AG04450 (cell line): ENCODE results near the gene RAI1. TPM values are rescaled to one million over a fixed set of nuclear protein-coding genes. Genes with fewer than 3 reads are reported as not detected.

Experiments
- CTCF ChIA-PET: fragments of 300-600, 350-600 bp; formaldehyde crosslinking; extraction: SDS; loops from one replicate; lab custom pipeline; 2022; ENCODE audit warnings: antibody characterized with exemption, inconsistent platforms; lab: Charles Lee
- POLR2A ChIA-PET: fragments of 350-600 bp; formaldehyde crosslinking; extraction: SDS; loops from one replicate; lab custom pipeline; 2021; ENCODE audit warnings: antibody characterized with exemption, inconsistent platforms; lab: Yijun Ruan, JAX
- DNase-seq: peaks from one replicate; pipeline ENCODE4 v3.0.0-alpha.2; 2011; ENCODE audit warnings: low read depth, low spot score
- H3K27ac ChIP-seq: one replicate; pipeline ENCODE4 v1.5.1; 2012; ENCODE audit warnings: low read depth, low read length, control low read depth
- H3K27me3 ChIP-seq: one replicate; pipeline ENCODE4 v1.6.0; 2012; ENCODE audit warnings: low read length; ENCODE audit not compliant: control insufficient read depth, insufficient read depth
- H3K4me3 ChIP-seq: 2 replicates; pipeline ENCODE4 v1.5.1; 2011; ENCODE audit warnings: mild to moderate bottlenecking, low read depth, low read length, control low read depth
- H3K9me3 ChIP-seq: 2 replicates; pipeline ENCODE4 v1.5.1; 2012; ENCODE audit warnings: low read length; ENCODE audit not compliant: control insufficient read depth, insufficient read depth
- CTCF ChIP-seq: IDR thresholded peaks from 2 replicates; pipeline ENCODE4 v1.5.1; 2011; ENCODE audit warnings: low read depth, low read length, control low read depth, inconsistent platforms
- polyA plus RNA-seq: library from polyadenylated mRNA; depleted of rRNA; stranded (reverse); fragments of >200 nt; gene quantifications from 2 replicates; pipeline ENCODE4 v1.2.3, GENCODE V29; 2011

RAI1 gene
- polyA plus RNA-seq, 1 experiment: 2.1 TPM

- no peak for DNase-seq
- POLR2A ChIA-PET: interaction anchor here (0.6 kb wide), 1 partner anchor 112 kb away, joined by 5 read pairs; no protein-coding TSS in a partner anchor
- no peak overlapping the region for H3K27ac ChIP-seq
- H3K9me3 ChIP-seq: no peaks in the 10 kb centered on the region
- no peaks in the 10 kb centered on the region for H3K27me3 ChIP-seq
- CTCF ChIA-PET: interaction anchor here (0.5 to 1.9 kb wide), 20 partner anchors 8 to 246 kb away, joined by 3 to 17 read pairs (median 4); no protein-coding TSS in a partner anchor
- no peak for TF ChIP-seq CTCF
- H3K4me3 ChIP-seq: peak overlapping the region; percentile 34
These were observed 626 bp upstream of the RAI1 start for GRCh38 chr17:17680477-17681186.

- POLR2A ChIA-PET: interaction anchor here (0.6 to 1.2 kb wide), 6 partner anchors 9 to 349 kb away, joined by 3 to 8 read pairs (median 6); partner anchors contain the start of gene RASD1
- DNase-seq: no peak
- CTCF ChIA-PET: interaction anchor here (0.8 to 1.1 kb wide), 2 partner anchors 115 to 351 kb away, joined by 3 to 7 read pairs; no protein-coding TSS in a partner anchor
These were observed 560 bp downstream of the RAI1 start for GRCh38 chr17:17681744-17682292.

GRCh38 chr17:17682293-17682736, 1.1 kb downstream of the RAI1 start:
- no peak for TF ChIP-seq CTCF
- no peak for DNase-seq
- Histone ChIP-seq H3K27ac (peak overlapping the region; percentile 91), H3K27me3 (no peaks in the 10 kb centered on the region), H3K9me3 (no peaks in the 10 kb centered on the region), H3K4me3 (peak overlapping the region; percentile 81)
- CTCF ChIA-PET: interaction anchor here (0.6 to 1.1 kb wide), 3 partner anchors 115 to 351 kb away, joined by 3 to 7 read pairs (median 3); no protein-coding TSS in a partner anchor
- POLR2A ChIA-PET: interaction anchor here (0.6 to 1.2 kb wide), 4 partner anchors 9 to 186 kb away, joined by 3 to 8 read pairs (median 5); partner anchors contain the start of gene RASD1

More at GRCh38 chr17:17681744-17682292, 560 bp downstream of the RAI1 start:
- H3K4me3 ChIP-seq: peak overlapping the region; percentile 81
- H3K9me3 ChIP-seq: no peaks in the 10 kb centered on the region
- peak overlapping the region; percentile 47 for H3K27ac ChIP-seq
- H3K27me3 ChIP-seq: no peaks in the 10 kb centered on the region
- TF ChIP-seq CTCF: no peak

GRCh38 chr17:17682737-17683680, 1.8 kb downstream of the RAI1 start:
- Histone ChIP-seq H3K27me3 (no peaks in the 10 kb centered on the region), H3K4me3 (peak overlapping the region; percentile 81), H3K9me3 (no peaks in the 10 kb centered on the region), H3K27ac (peak overlapping the region; percentile 97)
- ChIA-PET POLR2A (interaction anchor here (0.5 to 1.2 kb wide), 5 partner anchors 8 to 187 kb away, joined by 3 to 9 read pairs (median 6); partner anchors contain the start of gene RASD1), CTCF (interaction anchor here (0.6 to 1.1 kb wide), 2 partner anchors 114 to 234 kb away, joined by 3 to 7 read pairs; no protein-coding TSS in a partner anchor)
- DNase-seq: peak; percentile 59
- TF ChIP-seq CTCF: no peak
